Fibroblast of skin of abdomen (primary cell): ENCODE results near the gene SHC4.
"Not testable (repeated sequence)": the region's sequence is repeated elsewhere in the genome, so short reads cannot be mapped to it uniquely, and the experiment has no call there.

Experiments used
- DNase-seq: peaks from one replicate; pipeline ENCODE4 v3.0.0-alpha.2; 2013

The SHC4 gene

GRCh38 chr15:48792408-48792807 lies 171.3 kb downstream of the SHC4 start:
- DNase-seq, result no peak

- not testable (repeated sequence) for DNase-seq
These were observed 173.1 kb downstream of the SHC4 start for GRCh38 chr15:48790466-48791115.

DNA sequence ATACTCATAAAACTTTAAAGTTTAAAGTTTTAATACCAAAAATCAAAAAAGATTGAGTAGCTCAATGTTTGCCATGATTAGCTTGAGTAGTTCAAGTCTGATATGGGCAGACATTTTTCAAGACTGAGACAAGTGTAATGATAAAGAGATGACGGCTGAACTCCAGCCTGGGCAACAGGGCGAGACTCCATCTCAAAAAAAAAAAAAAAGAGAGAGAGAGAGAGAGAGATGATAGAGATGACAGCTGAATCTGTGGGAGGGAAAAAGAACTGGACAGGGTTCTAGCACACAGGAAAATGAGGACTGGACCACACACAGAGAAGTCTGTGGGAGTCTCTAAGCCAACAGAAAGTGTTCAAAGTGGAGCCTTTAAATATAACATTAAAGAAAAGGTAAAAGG lies 178.0 kb downstream of the SHC4 start:
- DNase-seq, result no peak

- DNase-seq, result no peak
These were observed 178.5 kb downstream of the SHC4 start for GRCh38 chr15:48785195-48785594.

GRCh38 chr15:48784756-48785155 lies 179.0 kb downstream of the SHC4 start:
- no peak for DNase-seq

DNA sequence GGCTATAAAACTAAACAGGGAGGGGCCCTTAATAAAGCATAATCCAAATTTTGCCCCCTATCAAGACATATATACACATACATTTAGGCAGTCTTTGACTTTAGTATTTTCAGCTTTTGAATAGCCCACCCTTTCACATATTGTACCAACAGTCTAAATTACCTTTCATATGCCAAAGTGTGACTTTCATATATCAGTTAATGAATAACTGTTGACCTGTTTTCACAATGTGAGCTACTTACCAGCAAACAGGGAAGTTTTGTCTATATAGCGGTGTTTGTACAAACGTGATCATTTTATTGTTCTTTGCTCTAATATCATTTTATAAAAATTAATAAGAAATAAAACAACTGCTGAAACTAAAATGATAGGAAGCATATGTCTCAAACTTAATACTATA lies 180.8 kb downstream of the SHC4 start:
- DNase-seq, result no peak

DNA sequence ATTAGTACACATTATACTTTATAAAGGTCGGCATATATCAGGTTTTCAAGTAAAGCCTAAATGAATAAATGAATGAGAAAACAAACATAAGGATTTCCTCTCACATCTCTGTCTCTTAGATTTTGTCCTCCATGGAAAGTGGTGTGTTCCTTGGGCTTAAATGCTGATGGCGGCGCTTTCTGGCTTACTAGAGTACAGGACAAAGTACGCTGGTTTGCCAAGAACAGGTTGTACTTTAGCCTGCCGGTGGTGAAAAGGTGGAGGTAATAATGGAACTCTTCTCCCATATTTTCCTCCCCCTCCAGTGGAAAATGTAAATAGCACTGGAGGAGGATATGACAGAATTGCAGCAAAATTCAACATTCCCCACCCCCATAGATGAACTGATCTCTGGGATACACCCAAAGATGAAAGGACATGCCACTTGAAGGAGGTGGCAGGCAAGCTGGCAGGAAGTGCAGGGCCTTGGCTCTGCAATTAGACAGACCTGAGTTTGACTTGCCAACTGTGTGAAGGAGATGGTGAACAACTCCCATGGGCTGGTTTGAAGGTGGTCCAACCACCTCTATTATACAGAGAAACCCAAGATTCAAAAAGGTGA lies 182.1 kb downstream of the SHC4 start:
- no peak for DNase-seq

GRCh38 chr15:48781017-48781416 lies 182.7 kb downstream of the SHC4 start:
- DNase-seq, result peak; percentile 9

DNA sequence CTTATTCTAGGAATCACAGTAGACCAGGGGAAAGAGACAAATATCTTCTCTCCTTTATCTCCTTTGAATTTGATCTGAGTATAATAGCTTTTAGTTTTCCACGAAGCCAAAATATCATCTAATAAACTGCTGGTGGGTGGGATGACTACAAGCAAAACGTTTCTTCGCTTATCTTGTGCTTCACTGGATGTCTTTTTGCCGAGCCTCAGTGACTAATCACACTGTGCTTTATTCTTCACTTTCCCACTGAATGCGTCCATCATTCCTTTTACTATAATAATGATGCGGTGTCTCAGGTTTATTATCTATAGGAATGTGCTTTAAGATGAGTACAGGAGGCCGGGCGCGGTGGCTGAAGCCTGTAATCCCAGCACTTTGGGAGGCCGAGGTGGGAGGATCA lies 185.4 kb downstream of the SHC4 start:
- no peak for DNase-seq

- no peak for DNase-seq
These were observed 185.9 kb downstream of the SHC4 start for GRCh38 chr15:48777645-48778330.

GRCh38 chr15:48775546-48775945 lies 188.2 kb downstream of the SHC4 start:
- no peak for DNase-seq

- DNase-seq, result peak; percentile 2
These were observed 189.2 kb downstream of the SHC4 start for GRCh38 chr15:48774484-48774883.
